Ovary (tissue), 3 donors: ENCODE measurements around the gene PLXNA2.

Experiments
- CTCF ChIP-seq, 3 donors: fragments of 450-650 bp in 2 of 3; fragments of 200-600 bp in 1 of 3; IDR thresholded peaks; one replicate each; pipeline versions ENCODE4 v1.5.1 to v1.8.0; 2016 to 2022; ENCODE audit warnings: antibody characterized with exemption in 3 of 3, mild to moderate bottlenecking in 1 of 3
- EP300 ChIP-seq: sonication (generic); formaldehyde crosslinking; IDR thresholded peaks from one replicate; pipeline ENCODE4 v1.6.1; 2017; ENCODE audit warnings: antibody characterized with exemption
- POLR2A ChIP-seq: fragments of 450-650 bp; IDR thresholded peaks from one replicate; pipeline ENCODE4 v1.6.1; 2017; ENCODE audit warnings: antibody characterized with exemption, mild to moderate bottlenecking, moderate library complexity
- donor health status: DM: no; HTN: no; CAD: no.

- no peak for TF ChIP-seq CTCF (IDR thresholded peaks at IDR 0.05)
- no peak for TF ChIP-seq POLR2A
- no peak for TF ChIP-seq EP300
Observed at GRCh38 chr1:208192995-208193394, 51.2 kb downstream of the PLXNA2 start.
